A549 (cell line): ENCODE measurements around the gene NTMT2. TPM values are rescaled to one million over a fixed set of nuclear protein-coding genes. Genes with fewer than 3 reads are reported as not detected.

Experiments used
- ATAC-seq, 2 experiments: fragments of 200-7000 bp in 1 of 2; fragments of >200 bp in 1 of 2; cut with Nextera tagmentation in 1 of 2; cut with Tn5 transposase in 1 of 2; 3 replicates each; pipeline versions ENCODE4 v1.8.0 to v1.9.1; 2018 to 2020; ENCODE audit warnings: mild to moderate bottlenecking in 1 of 2, moderate library complexity in 1 of 2
- CTCF ChIA-PET: fragments of 300-600 bp; sonication (Branson Sonifier 250); formaldehyde crosslinking; extraction: SDS; loops from one replicate; lab custom pipeline; 2021; ENCODE audit warnings: antibody characterized with exemption, inconsistent platforms; lab: Yijun Ruan, JAX
- POLR2A ChIA-PET: fragments of 350-600 bp; formaldehyde crosslinking; extraction: SDS; loops from one replicate; lab custom pipeline; 2021; ENCODE audit warnings: antibody characterized with exemption, inconsistent platforms; lab: Yijun Ruan, JAX
- DNase-seq, 2 experiments: peaks; one replicate each; pipeline versions ENCODE4 v3.0.0 to v3.0.0-alpha.2; 2011 to 2016; ENCODE audit warnings: low read depth in 1 of 2, low spot score in 1 of 2
- FAIRE-seq: peaks from 2 replicates; lab custom pipeline; 2011; peaks lifted over from hg19 to GRCh38; lab: Jason Lieb, UNC
- H3K27ac ChIP-seq, 2 experiments: fragments of >200 bp; sonication (Bioruptor Twin); formaldehyde crosslinking; 3 replicates each; pipeline ENCODE4 v1.5.1; 2016 to 2017
- H3K4me1 ChIP-seq: fragments of >200 bp; sonication (Bioruptor Twin); formaldehyde crosslinking; 3 replicates; pipeline ENCODE4 v1.6.1; 2016
- H3K4me2 ChIP-seq: fragments of >200 bp; sonication (Bioruptor Twin); formaldehyde crosslinking; 3 replicates; pipeline ENCODE4 v1.6.1; 2016
- H3K4me3 ChIP-seq: fragments of >200 bp; sonication (Bioruptor Twin); formaldehyde crosslinking; 3 replicates; pipeline ENCODE4 v1.5.1; 2016
- H3K9me3 ChIP-seq: fragments of >200 bp; sonication (Bioruptor Twin); formaldehyde crosslinking; 3 replicates; pipeline ENCODE4 v1.6.1; 2016
- CBX2 ChIP-seq: fragments of 200-600 bp; sonication (generic); IDR thresholded peaks from 2 replicates; pipeline ENCODE4 v1.6.1; 2016; ENCODE audit warnings: low read depth, mild to moderate bottlenecking, borderline replicate concordance
- EHF ChIP-seq: fragments of 250-450 bp; sonication (Bioruptor Pico); IDR thresholded peaks from 2 replicates; pipeline ENCODE4 v1.5.0; 2020; ENCODE audit warnings: mild to moderate bottlenecking
- EHMT2 ChIP-seq: fragments of 200-600 bp; sonication (generic); IDR thresholded peaks from 2 replicates; pipeline ENCODE4 v1.6.1; 2016; ENCODE audit warnings: antibody characterized with exemption, low read depth, mild to moderate bottlenecking, moderate library complexity
- ESRRA ChIP-seq: fragments of 150-350 bp; IDR thresholded peaks from 2 replicates; pipeline ENCODE4 v1.6.1; 2014; ENCODE audit warnings: mild to moderate bottlenecking, low read length, borderline replicate concordance
- FOSL2 ChIP-seq, 2 experiments: fragments of 450-650 bp in 1 of 2; fragments of >200 bp in 1 of 2; sonication (Bioruptor Twin) in 1 of 2; formaldehyde crosslinking; IDR thresholded peaks; 2 replicates each; pipeline versions ENCODE4 v1.5.0 to v1.6.1; 2016 to 2020; ENCODE audit warnings: mild to moderate bottlenecking in 1 of 2, moderate library complexity in 1 of 2
- FOXS1 ChIP-seq: fragments of 250-450 bp; sonication (Bioruptor Pico); IDR thresholded peaks from 2 replicates; pipeline ENCODE4 v1.5.0; 2020; ENCODE audit warnings: mild to moderate bottlenecking, moderate library complexity
- HOXA7 ChIP-seq: fragments of 250-450 bp; sonication (Bioruptor Pico); IDR thresholded peaks from 2 replicates; pipeline ENCODE4 v1.5.0; 2020; ENCODE audit warnings: mild to moderate bottlenecking, moderate library complexity
- JUNB ChIP-seq: fragments of >200 bp; sonication (Bioruptor Twin); formaldehyde crosslinking; IDR thresholded peaks from 2 replicates; pipeline ENCODE4 v1.6.1; 2016
- KDM1A ChIP-seq: fragments of 200-600 bp; sonication (generic); IDR thresholded peaks from 2 replicates; pipeline ENCODE4 v1.6.1; 2016; ENCODE audit warnings: low read depth, mild to moderate bottlenecking
- NFE2L2 ChIP-seq: fragments of 150-350 bp; conservative IDR thresholded peaks from 2 replicates; pipeline ENCODE4 v1.6.1; 2014; ENCODE audit warnings: low read length
- PHF8 ChIP-seq: fragments of 200-600 bp; sonication (generic); IDR thresholded peaks from 2 replicates; pipeline ENCODE4 v1.6.1; 2016; ENCODE audit warnings: low read depth, mild to moderate bottlenecking, antibody characterized with exemption, moderate library complexity, borderline replicate concordance
- RCOR1 ChIP-seq: fragments of 150-350 bp; IDR thresholded peaks from 2 replicates; pipeline ENCODE4 v1.6.1; 2014; ENCODE audit warnings: antibody characterized with exemption, low read length, low read depth
- RFX5 ChIP-seq: fragments of 450-650 bp; IDR thresholded peaks from 2 replicates; pipeline ENCODE4 v1.7.1; 2014; ENCODE audit warnings: antibody characterized with exemption, mild to moderate bottlenecking, moderate library complexity
- SMC3 ChIP-seq: fragments of >200 bp; sonication (Bioruptor Twin); formaldehyde crosslinking; IDR thresholded peaks from 3 replicates; pipeline ENCODE4 v1.6.1; 2018; ENCODE audit warnings: inconsistent platforms
- TP53 ChIP-seq: fragments of 250-450 bp; sonication (Bioruptor Pico); IDR thresholded peaks from 2 replicates; pipeline ENCODE4 v1.5.0; 2021; ENCODE audit warnings: mild to moderate bottlenecking, moderate library complexity
- ZSCAN20 ChIP-seq: fragments of 250-450 bp; sonication (Bioruptor Pico); IDR thresholded peaks from 2 replicates; pipeline ENCODE4 v1.8.0; 2022; ENCODE audit warnings: mild to moderate bottlenecking, moderate library complexity
- WGBS: methylation state at CpG from one replicate; pipeline ENCODE4 v1.1.6; 2017; ENCODE audit errors: missing lambda C conversion rate; 5-methylcytosine and 5-hydroxymethylcytosine counted together
- polyA plus RNA-seq, 4 experiments: library from polyadenylated mRNA; depleted of rRNA in 3 of 4; stranded (reverse); fragments of >200 nt; fragmentation: RNase III in 1 of 4; extraction: RNeasy Plus Mini Kit Qiagen cat#74134 plus additional on column Dnase treatment in 1 of 4; gene quantifications; 2 replicates in 3 of 4; 3 replicates in 1 of 4; pipeline ENCODE4 v1.2.3, GENCODE V29; 2011 to 2017
- TF ChIP-seq, protein P1 (sequence below): fragments of 450-650 bp; IDR thresholded peaks from 2 replicates; pipeline ENCODE4 v1.6.1; 2014; ENCODE audit warnings: antibody characterized with exemption
- TF ChIP-seq, protein P2 (sequence below): fragments of 250-450 bp; sonication (Bioruptor Pico); IDR thresholded peaks from 2 replicates; pipeline ENCODE4 v1.5.0; 2020; ENCODE audit warnings: low read depth, mild to moderate bottlenecking, moderate library complexity
- TF ChIP-seq, protein P3 (sequence below): IDR thresholded peaks from 2 replicates; pipeline ENCODE4 v1.6.1; 2012; ENCODE audit warnings: low read depth, borderline replicate concordance
- TF ChIP-seq, protein P4 (sequence below): IDR thresholded peaks from 2 replicates; pipeline ENCODE4 v1.6.1; 2012
- TF ChIP-seq, protein P5 (sequence below): fragments of >200 bp; sonication (Bioruptor Twin); formaldehyde crosslinking; IDR thresholded peaks from 3 replicates; pipeline ENCODE4 v1.6.1; 2016

NTMT2 gene
- polyA plus RNA-seq, 2 of the 4 experiments (the other 2 are of a cell fraction), result not detected

DNA sequence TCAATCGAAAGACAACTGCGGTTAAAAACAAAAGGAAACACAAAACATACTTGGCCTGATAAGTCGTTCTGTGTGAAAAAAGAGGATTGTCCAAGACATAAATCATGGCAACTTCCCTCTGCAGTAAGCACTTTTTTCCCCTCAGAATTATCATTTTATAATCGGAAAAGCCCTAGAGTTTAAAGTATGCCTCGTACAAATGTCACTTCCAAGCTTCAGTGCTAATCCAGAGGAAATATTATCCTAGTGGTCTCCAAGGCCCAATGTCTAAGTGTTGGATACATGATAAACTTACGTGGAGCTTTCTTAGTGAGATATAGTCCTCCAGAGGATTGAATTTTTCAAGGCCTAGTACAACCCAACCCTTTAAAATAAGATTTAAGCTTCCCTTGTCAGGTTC, 11.2 kb upstream of the NTMT2 start:
- no peaks in the 10 kb centered on the region for H3K4me1 ChIP-seq
- no peak overlapping the region for H3K27ac ChIP-seq
- H3K4me2 ChIP-seq, result no peak overlapping the region
- 49% methylated on average over 6 of the region's 6 CpGs for WGBS
- ChIA-PET CTCF (no interaction called here), POLR2A (no interaction called here)
- H3K4me3 ChIP-seq, result no peak overlapping the region
- FAIRE-seq, result no peak
- ATAC-seq, result no peak
- no peak for DNase-seq
- TF ChIP-seq, protein P1, sequence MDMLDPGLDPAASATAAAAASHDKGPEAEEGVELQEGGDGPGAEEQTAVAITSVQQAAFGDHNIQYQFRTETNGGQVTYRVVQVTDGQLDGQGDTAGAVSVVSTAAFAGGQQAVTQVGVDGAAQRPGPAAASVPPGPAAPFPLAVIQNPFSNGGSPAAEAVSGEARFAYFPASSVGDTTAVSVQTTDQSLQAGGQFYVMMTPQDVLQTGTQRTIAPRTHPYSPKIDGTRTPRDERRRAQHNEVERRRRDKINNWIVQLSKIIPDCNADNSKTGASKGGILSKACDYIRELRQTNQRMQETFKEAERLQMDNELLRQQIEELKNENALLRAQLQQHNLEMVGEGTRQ, result no peak
- no peak for TF ChIP-seq RFX5
- TF ChIP-seq JUNB, result no peak
- no peak for TF ChIP-seq FOSL2 (IDR thresholded peaks at IDR 0.05)
- TF ChIP-seq FOSL2 (CRISPR knock-in tag; IDR thresholded peaks at IDR 0.05), result no peak
- TF ChIP-seq, protein P2, sequence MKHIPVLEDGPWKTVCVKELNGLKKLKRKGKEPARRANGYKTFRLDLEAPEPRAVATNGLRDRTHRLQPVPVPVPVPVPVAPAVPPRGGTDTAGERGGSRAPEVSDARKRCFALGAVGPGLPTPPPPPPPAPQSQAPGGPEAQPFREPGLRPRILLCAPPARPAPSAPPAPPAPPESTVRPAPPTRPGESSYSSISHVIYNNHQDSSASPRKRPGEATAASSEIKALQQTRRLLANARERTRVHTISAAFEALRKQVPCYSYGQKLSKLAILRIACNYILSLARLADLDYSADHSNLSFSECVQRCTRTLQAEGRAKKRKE, result no peak
- no peak for TF ChIP-seq ESRRA
- TF ChIP-seq ZSCAN20, result no peak
- TF ChIP-seq TP53 (CRISPR knock-in tag), result no peak
- TF ChIP-seq KDM1A, result no peak
- H3K9me3 ChIP-seq, result no peaks in the 10 kb centered on the region

DNA sequence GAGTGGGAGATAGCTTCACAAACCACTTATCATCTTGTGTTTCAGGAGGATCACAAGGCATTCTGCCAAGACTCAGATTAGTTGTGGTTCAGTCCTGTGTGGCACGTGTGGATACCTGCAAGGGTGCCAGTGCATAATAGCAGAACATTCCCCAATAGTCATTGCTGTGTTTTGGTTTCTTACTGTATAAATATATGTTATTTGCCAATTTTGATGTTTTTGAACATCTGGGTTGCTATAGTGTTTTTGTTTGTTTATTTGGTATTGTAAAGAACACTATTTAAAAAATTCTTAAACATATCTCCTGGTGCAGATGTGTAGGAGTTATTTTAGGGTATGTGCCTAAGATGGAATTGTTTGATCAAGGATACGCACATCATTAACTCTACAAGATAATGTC, 5.4 kb upstream of the NTMT2 start:
- no peaks in the 10 kb centered on the region for H3K9me3 ChIP-seq
- ATAC-seq (no peak), FAIRE-seq (no peak)
- no peak overlapping the region for H3K4me3 ChIP-seq
- H3K4me1 ChIP-seq, result no peaks in the 10 kb centered on the region
- H3K27ac ChIP-seq, result no peak overlapping the region
- TF ChIP-seq ZSCAN20 (no peak), CBX2 (no peak), SMC3 (no peak), FOXS1 (CRISPR knock-in tag) (no peak), HOXA7 (CRISPR knock-in tag) (no peak), EHMT2 (no peak), PHF8 (no peak), KDM1A (no peak), NFE2L2 (no peak), RCOR1 (no peak), EHF (CRISPR knock-in tag) (no peak), ESRRA (no peak)
- TF ChIP-seq, protein P3, sequence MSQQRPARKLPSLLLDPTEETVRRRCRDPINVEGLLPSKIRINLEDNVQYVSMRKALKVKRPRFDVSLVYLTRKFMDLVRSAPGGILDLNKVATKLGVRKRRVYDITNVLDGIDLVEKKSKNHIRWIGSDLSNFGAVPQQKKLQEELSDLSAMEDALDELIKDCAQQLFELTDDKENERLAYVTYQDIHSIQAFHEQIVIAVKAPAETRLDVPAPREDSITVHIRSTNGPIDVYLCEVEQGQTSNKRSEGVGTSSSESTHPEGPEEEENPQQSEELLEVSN, result no peak
- TF ChIP-seq, protein P4, sequence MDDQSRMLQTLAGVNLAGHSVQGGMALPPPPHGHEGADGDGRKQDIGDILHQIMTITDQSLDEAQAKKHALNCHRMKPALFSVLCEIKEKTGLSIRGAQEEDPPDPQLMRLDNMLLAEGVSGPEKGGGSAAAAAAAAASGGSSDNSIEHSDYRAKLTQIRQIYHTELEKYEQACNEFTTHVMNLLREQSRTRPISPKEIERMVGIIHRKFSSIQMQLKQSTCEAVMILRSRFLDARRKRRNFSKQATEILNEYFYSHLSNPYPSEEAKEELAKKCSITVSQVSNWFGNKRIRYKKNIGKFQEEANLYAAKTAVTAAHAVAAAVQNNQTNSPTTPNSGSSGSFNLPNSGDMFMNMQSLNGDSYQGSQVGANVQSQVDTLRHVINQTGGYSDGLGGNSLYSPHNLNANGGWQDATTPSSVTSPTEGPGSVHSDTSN, result no peak
- TF ChIP-seq, protein P5, sequence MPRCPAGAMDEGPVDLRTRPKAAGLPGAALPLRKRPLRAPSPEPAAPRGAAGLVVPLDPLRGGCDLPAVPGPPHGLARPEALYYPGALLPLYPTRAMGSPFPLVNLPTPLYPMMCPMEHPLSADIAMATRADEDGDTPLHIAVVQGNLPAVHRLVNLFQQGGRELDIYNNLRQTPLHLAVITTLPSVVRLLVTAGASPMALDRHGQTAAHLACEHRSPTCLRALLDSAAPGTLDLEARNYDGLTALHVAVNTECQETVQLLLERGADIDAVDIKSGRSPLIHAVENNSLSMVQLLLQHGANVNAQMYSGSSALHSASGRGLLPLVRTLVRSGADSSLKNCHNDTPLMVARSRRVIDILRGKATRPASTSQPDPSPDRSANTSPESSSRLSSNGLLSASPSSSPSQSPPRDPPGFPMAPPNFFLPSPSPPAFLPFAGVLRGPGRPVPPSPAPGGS, result no peak
- TF ChIP-seq, all 56 proteins: peak for 0
- H3K4me2 ChIP-seq, result no peak overlapping the region
- 13% methylated on average over 2 of the region's 2 CpGs for WGBS
- DNase-seq, result no peak
- CTCF ChIA-PET, result no interaction called here
- POLR2A ChIA-PET, result no interaction called here
